HG03558 (cell line): Measurements from ENCODE around the gene SMPD2.

Source experiments
- ATAC-seq: cut with Tn5 transposase; IDR thresholded peaks from one replicate; pipeline ENCODE4 v1.9.1; 2021; ENCODE audit warnings: moderate number of reproducible peaks; ENCODE audit not compliant: unreplicated experiment; ENCODE audit errors: extremely low read depth

SMPD2 gene

DNA sequence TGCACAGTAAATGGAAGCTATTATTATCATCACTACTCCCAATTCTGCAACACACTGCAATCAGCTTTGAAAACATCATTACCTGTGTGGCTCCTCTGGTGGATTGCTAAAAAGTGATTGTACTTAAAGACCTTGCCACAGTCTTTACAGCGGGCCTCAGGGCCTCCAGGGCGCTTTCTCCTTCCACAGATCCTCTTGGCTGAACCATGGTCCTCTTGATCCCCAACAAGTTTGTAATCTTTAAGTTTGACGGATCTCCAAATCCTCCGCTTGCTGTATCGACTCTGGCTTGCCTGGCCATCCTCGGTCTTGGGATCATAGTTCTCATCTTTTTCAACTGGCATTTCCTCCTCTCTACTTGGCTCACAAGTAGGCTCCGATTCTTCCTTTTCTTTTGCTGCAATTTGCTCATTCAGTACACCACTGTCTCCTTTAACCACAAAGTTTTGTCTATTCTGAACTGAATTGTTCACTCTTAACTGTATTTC, 40.5 kb downstream of the SMPD2 start:
- no peak for ATAC-seq

DNA sequence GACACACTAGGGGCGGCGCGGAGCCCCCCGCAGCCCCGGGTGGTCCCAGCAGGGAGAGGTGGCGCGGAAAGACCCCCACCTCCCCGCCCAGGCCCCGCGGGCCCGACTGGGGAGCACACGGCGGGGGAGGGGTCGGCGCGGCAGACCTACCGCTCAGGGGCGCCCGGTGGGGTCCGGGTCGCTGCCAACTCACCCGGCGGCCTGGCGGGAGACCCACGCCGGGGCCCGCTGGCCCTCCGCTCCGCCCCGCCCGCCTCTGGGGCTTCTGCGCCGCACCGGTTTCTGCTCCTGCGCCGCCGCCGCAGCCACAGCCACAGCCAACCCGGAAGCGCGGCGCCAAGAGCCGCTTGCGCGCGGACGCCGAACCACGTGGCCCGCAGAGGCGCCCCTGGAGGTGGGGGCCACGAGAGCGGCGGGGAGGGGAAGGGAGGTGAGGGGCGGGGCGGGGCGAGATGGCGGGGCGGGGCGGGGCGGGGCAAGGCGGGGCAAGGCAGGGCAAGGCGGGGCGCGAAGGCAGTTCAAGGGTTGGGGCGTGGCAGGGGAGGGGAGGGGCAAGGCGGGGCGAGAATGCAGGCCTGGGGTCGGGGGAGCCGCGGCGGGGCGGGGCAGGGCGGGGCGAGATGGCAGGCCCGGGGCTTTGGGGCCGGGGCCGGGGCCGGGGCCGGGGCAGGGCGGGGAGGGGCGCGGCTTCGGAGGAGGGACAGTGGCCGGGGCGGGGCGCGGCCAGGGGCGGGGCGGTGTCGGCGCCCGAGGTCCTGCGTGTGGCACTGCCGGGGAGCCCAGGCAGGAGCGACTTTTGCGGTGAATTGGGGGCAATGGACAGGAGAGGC, 42.6 kb downstream of the SMPD2 start, which contains the start of gene ZBTB24:
ZBTB24 (minus strand) TSS at position 315 of the 830 bp plus-strand sequence. CDS start 1,193 bp downstream, outside the sequence.
- ATAC-seq, result peak; percentile 76

DNA sequence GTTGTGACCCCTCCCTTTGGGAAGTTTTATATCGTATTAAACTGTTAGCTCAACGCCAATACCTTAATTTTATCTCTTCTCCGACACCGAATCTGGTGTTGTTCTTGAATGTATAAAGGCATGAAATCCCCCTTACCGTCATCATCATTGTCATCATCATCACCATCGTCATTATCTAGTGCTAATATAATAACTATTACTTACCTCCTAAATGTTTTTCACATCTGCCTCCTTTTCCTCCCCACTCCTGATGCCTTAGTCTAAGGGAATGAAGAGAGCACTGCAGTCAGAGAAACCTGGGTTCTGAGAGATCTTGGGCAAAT, 43.2 kb downstream of the SMPD2 start:
- ATAC-seq, result no peak

GRCh38 chr6:109484122-109484521, 43.6 kb downstream of the SMPD2 start:
- ATAC-seq, result no peak

DNA sequence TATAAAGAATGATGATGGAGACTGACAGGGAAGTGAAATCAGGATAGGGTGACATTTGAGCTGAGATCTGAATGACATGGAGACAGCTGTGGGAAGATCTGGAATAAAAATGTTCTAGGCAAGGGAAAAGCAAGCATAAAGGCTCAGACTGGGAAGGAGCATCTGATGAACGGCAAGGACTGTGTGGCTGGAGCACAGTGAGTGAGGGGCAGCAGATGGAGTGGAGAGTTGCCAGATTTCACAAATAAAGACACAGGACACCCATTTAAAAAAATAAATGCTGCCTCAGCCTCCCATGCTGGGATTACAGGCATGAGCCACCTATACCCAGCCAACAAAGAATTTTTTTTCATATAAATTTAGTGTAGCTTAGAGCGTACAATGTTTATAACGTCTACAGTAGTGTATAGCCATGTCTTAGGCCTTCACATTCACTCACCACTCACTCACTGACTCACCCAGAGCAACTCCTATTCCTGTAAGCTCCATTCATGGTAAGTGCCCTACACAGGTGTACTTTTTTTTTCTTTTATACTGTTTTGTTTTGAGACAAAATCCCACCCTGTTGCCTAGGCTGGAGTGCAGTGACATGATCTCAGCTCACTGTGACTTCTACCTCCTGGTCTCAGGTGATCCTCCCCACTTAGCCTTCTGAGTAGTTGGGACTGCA, 44.9 kb downstream of the SMPD2 start:
- no peak for ATAC-seq

DNA sequence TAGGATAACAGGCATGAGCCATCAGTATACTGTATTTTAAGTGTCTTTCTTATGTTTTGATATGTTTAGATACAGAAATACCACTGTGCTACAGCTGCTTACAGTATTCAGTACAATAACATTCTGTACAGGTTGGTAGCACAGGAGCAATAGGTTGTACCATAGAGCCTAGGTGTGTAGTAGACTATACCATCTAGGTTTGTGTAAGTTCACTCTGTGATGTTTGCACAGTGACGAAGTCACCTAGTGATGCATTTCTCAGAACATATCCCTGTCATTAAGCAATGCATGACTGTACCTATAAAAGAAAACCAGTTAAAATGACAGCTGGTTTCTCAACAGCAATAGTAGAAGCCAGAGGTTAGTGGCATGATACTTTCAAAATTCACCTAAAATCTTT, 45.5 kb downstream of the SMPD2 start:
- no peak for ATAC-seq

- no peak for ATAC-seq
Measured at GRCh38 chr6:109488001-109488400, 47.5 kb downstream of the SMPD2 start.

DNA sequence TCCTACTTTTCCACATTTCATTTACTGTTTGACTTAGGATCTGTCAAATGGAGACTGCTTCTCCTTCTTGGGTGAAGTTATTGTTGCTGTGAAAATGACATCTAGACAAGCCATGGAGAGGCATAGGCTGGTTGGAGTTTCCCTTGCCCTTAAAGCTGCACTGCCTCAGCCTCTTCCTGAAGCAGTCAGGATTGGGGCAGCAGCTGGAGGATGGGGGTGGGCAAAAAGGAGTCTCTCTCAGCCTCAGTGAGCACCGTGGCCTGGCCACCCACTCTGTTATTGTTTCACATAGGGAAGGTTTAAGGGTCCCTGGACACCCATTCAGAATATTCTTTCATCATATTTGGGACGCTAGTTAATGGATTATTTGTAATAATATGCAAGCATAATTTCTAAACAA, 50.2 kb downstream of the SMPD2 start:
- ATAC-seq, result no peak

DNA sequence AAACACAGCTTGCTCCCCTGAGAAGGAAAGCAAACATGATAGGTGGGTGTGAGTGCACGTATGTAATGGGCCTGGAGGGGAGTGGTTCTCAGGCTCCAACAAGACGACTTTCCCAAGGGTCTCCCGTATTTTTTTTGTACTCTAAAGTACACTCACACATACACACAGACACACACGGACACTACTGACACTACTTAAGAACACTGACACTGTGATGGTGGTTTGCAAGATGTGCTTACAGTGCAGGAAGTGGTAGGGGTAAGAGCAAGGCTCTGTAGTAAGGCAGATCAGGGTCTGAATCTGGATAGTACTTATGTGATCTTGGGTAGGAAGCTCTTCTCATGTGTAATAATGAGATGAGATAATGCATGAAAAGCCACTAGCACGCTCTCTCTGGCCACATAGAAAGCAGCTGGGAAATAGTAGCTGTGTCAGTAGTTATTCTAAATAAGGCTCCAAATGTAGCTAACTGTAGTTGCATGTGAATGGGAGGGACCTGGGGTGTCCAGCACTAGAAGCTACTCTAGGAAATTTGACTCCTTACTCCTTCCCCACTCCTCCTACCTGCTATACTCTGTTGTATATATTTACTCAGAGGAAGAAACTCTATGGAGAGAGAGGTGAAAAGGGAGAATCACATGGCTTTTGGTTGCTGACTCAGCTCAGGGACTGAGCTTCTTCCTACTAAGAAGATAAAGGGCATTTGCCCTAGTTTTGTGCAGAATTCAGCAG, 50.8 kb downstream of the SMPD2 start:
- ATAC-seq, result no peak
